ENCODE data around the gene NLRP14.

DNA sequence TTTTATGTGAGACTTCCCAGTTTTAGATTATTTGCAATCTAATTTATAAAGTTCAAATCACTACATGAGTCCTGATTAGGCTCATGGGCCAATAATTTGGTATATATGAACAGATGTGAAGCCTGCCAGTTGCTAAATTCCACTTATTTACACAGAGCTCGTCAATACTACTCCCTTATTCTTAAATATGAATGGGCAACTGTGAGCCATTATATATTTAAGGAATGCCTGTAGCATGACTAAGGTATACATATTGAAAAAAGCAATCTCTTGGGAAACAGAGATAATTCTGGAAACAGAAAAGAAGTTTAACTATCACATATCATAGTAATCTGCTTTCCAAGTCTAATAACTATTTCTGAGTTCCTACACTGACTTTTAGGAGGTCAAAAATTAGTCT lies 95.5 kb downstream of the NLRP14 start:
- TF ChIP-seq, protein P1, sequence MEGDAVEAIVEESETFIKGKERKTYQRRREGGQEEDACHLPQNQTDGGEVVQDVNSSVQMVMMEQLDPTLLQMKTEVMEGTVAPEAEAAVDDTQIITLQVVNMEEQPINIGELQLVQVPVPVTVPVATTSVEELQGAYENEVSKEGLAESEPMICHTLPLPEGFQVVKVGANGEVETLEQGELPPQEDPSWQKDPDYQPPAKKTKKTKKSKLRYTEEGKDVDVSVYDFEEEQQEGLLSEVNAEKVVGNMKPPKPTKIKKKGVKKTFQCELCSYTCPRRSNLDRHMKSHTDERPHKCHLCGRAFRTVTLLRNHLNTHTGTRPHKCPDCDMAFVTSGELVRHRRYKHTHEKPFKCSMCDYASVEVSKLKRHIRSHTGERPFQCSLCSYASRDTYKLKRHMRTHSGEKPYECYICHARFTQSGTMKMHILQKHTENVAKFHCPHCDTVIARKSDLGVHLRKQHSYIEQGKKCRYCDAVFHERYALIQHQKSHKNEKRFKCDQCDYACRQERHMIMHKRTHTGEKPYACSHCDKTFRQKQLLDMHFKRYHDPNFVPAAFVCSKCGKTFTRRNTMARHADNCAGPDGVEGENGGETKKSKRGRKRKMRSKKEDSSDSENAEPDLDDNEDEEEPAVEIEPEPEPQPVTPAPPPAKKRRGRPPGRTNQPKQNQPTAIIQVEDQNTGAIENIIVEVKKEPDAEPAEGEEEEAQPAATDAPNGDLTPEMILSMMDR (IDR thresholded peaks at IDR 0.05; ENCODE audit: insufficient read depth, low read length, poor library complexity, severe bottlenecking), result no peak
- no peak for TF ChIP-seq EZH2phosphoT487 (conservative IDR thresholded peaks at IDR 0.05; ENCODE audit: low read length)
